HG02763 (cell line): ENCODE measurements around the gene ZFP30.
"Not testable (repeated sequence)": the region's sequence is repeated elsewhere in the genome, so short reads cannot be mapped to it uniquely, and the experiment has no call there.

ENCODE experiments used
- ATAC-seq: cut with Tn5 transposase; IDR thresholded peaks from one replicate; pipeline ENCODE4 v1.9.1; 2021; ENCODE audit warnings: mild to moderate bottlenecking, moderate library complexity; ENCODE audit not compliant: unreplicated experiment

Gene ZFP30

DNA sequence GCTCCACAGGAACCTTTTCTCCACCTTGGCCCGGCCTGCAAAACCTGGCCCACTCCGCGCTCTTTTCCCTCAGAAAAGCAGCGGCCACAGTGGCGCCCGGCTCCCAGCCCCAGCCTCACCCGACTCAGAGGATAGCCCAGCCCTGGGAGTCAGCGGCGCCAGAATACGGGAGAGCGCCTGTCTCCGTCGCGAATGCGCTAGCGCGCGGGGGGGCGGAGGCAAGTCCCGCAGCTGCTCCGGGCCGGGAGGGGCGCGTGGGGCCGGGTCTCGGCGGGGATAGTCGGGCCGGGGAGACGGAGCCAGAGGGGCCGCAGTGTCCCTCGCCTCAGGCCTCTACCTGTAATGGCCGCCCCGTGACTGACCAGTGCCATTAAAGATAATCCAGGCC, at the start of gene ZFP30:
ZFP30 (minus strand) TSS at position 165 of the 388 bp plus-strand sequence. CDS start 7,643 bp downstream, outside the sequence.
- peak; percentile 71 for ATAC-seq

DNA sequence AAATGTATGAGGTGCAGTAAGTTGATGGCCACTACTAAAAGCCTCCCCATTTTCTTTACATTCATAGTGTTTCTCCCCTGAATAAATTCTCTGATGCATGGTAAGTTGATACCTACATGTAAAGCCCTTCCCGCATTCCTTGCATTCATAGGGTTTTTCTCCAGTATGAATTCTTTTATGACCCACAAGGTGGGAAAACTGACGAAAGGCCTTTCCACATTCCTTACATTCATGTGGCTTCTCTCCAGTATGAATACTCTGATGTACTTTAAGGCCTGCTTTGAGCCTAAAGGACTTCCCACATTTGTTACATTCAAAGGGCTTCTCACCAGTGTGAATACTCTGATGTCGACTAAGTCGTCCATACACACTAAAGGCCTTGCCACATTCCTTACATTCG, 43.8 kb upstream of the ZFP30 start:
- ATAC-seq: no peak

DNA sequence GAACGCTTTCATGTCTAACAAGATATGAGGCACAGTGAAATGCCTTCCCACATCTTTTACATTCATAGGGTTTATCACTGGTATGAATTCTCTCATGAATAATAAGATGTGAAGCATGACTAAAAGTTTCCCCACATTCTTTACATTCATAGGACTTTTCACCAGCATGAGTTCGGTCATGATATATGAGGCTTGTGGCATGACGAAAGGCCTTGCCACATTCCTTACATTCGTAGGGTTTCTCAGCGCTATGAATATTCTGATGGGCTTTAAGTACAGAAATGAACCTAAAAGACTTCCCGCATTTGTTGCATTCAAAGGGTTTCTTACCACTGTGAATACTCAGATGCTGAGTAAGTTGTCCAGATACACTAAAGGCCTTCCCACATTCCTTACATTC, 43.0 kb upstream of the ZFP30 start:
- ATAC-seq: no peak

DNA sequence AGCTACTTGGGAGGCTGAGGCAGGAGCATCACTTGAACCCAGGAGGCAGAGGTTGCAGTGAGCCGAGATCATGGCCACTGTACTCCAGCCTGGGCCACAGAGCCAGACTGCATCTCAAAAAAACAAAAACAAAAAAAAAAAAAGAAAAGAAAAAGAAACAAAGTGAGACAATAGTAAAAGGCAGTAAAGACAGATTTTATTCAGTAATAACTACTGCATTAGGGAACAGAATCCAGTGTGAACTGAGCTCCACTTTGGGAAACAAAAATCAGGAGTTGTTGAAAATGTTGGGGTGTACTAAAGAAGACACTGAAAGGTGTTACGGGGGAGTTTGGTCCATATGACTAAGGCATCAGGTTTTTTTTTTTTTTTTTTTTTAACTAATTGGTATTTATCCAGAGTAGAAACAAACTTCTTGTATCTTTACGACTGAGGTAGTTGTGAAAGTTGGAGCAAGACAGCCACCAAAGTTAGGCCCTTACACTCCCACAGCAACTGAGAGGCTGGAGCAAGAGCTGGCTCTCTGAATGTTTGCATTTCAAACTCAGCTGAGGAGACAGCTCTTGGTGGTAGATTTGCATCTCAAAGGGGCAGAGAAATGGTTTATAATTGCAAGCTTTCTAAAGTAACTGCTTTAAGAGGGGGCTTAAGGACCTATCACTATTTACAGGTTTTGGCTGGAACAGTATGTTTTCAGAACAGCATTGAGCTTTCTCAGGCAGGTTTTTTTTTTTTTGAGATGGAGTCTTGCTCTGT, 40.1 kb upstream of the ZFP30 start:
- no peak for ATAC-seq

DNA sequence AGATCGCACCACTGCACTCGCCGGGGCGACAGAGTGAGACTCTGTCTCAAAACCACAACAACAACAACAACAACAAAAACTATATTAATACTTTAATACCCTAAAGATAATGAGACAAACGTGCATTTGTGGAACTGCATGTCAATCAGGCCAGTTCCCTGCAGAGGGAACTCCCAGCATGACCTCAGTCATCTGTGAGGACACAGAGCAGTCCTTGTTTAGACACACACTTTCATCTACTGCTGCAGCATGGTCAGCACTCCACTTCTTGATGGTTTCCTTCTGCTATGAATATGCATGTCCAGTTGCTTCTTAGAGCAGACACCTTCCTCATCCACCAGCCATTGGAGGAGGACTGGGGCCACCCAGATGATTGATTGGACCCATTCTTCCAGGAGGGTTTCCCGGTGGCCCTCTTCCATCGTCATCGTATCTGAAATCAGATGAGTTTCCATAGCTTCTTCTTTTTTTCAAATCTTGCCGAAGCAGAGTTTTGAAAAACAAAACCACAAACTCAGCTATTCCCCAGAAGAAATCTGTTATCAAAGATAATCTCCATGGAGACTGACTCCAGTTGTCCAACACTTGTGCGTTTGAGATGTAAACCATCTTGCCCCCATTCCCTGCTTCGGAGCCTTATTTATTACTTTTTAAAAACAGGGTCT, 37.8 kb upstream of the ZFP30 start:
- no peak for ATAC-seq

DNA sequence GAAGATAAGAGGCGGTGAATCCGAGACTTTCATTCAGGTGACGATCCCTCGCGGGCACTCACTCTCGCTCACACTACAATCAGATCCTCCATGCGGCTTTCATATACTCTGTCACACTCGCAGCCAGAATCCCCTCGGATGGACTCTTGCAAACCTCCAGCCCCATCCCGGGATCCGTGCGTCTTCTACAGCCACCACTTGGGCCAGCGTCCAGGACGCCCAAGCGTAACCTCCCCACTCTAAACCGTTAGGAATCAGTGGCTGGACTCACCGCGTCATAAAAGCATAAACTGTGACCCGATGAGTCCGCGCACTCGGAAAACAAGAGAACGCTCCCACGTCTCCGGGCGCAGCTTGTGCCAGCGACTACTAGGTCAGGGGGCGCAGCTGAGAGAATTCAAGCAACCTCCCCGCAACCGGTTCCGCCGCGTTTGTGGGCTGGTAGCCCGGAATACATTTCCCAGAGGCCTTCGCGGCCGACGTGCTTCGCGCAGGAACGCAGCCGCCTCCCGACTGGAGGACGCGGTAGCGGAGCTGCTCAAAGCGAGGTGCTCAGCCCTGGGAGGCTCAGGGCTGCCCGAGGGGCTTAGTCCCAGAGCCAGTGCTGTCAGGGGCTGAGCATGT, 36.7 kb upstream of the ZFP30 start:
- no peak for ATAC-seq

DNA sequence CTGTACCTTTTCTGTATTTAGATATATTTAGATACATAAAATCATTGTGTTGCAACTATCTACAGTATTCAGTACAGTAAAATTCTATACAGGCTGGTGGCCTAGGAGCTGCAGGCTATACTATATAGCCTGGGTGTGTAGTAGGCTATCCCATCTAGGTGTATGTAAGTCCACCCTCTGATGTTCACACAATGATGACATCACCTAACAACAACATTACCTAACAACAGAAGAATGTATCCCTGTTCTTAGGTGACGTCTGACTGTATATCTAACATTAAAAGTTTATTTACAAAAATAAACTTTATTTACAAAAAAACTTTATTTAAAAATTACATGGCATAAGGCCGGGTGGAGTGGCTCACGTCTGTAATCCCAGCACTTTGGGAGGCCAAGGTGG, 28.3 kb upstream of the ZFP30 start:
- no peak for ATAC-seq

DNA sequence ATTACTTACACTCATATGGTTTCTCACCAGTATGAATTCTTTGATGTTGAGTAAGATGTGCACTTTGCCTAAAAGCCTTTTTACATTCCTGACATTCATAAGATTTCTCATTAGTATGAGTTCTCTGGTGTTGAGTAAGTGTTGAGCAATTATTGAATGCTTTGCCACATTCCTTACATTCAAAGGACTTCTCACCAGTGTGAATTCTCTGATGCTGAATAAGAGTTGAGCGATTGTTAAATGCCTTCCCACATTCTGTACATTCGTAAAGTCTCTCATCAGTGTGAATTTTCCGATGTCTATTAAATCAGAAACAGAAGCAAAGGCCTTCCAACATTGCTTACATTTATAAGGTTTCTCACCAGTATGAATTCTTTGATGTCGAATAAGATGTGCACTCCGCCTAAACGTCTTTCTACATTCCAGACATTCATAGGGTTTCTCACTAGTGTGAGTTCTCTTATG, 14.2 kb upstream of the ZFP30 start:
- no peak for ATAC-seq

DNA sequence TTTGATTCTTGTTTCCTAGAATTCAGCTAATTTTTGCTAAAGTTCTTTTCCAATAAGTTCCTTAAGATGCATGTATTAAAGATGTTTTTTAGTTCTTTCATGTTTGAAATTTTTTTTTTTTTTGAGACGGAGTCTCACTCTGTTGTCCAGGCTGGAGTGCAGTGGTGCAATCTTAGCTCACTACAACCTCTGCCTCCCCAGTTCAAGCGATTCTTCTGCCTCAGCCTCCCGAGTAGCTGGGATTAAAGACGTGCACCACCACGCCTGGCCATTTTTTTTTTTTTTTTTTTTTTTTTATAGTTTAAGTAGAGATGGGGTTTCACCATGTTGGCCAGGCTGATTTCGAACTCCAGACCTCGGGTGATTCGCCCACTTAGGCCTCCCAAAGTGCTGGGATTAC, 1.9 kb upstream of the ZFP30 start:
- not testable (repeated sequence) for ATAC-seq

DNA sequence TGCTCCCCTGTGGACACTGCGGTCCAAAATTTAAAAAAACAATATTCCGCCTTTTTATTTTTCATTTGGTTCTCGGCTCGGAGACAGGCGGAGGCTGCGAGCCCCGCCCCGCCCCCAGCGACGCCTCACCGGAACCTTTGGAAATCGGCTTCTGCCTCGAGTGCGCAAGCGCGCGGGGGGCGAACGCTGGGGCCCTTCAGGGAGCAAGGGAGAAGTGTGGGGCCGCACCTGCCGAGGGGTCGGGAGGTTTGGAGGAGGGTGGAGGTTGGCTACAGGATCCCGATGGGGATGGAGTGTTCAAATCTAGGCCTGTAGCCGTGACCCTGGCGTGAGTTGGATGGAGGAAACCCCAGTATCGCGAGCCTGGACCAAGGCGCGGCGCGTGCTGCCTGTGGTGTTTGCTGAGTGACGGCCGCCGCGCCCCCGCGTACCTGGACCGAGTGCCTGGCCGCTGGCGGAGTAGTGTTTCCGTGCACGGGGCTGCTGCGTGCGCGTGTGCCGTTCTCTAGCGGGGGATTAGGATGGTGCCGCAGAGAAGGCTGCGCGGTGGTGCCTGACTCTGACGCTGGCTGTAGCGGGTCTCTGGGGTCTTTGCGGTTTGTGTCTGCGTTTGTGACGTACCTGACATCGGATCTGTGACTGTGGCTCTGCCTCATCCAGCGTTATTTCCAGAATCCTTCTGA, 565 bp upstream of the ZFP30 start:
- peak; percentile 49 for ATAC-seq

DNA sequence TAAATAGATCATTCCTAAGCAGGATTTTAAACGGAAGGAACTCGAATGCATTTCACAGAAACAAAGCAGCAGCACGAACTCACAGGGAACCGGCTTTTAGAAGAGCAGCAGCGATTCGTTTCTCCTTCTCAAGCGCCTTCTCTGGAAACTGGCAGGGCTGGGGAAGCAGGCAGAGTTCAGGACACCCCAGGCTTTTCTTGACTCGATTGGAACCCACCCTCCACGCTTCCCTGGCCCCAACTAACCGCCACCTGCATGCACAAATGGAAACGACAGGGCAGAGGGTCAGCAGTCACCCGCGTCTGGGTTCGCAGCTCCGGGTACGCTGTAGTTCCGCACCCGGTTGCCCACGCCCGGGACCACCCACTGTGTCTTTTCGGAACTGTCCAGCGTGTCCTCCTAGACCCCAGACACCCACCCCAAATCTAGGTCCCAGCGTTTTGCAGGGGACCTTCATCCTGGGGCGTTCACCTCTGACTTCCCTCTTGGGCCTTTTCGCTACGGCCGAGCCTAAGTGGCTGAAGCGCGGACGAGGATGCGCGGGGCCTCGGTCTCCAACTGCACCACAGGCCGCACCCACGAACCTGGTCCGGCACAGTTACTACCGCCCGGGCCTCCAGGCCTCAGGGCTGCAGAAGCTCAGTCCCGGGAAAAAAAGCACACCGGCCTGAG, 500 bp downstream of the ZFP30 start:
- peak; percentile 42 for ATAC-seq

DNA sequence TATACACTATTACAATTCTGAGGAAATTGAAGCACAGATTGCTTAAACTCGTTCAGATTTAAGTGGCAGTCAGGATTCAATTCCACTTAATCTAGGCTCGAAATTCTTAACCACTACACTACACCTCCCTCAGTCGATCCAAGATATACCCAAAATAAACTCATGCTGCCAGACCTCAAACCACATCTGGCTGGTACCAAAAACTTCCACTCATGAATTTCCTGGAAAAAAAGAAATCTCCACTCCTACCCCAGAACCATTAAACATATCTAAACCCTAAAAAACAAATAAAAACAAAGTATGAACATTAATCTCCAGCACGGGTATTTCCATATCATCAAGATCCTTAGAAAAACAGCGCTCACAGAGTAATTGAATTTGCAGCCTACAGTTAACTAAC, 1.1 kb downstream of the ZFP30 start:
- ATAC-seq: no peak

DNA sequence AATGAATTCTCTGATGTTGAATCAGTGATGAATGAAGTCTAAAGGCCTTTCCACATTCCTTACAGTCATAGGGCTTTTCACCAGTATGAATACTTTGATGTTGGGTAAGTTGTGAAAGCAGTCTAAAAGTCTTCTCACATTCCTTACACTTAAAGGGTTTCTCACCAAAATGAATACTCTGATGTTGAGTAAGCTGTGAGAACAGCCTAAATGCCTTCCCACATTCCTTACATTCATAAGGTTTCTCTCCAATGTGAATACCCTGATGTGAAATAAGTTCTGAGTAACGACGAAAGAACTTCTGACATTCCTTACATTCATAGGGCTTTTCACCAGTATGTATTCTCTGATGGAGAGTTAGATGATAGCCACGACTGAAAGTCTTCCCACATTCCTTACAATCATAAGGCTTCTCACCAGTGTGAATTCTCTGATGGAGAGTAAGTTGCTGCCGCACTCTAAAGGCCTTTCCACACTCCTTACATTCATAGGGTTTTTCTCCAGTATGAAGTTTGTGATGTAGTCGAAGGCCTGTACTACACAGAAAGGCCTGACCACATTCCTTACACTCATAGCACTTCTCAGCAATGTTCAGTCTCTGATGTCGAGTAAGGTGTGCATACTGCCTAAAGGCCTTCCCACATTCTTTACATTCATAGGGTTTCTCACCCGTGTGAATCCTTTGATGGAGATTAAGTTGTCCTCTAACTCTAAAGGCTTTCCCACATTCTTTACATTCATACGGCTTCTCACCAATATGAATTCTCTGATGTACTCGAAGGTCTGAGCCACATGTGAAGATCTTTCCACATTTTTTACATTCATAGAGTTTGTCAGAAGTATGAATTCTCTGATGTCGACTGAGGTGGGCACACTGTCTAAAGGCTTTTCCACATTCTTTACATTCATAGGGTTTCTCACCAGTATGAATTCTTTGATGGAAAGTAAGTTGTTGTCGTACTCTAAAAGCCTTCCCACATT, 19.9 kb downstream of the ZFP30 start:
- no peak for ATAC-seq

DNA sequence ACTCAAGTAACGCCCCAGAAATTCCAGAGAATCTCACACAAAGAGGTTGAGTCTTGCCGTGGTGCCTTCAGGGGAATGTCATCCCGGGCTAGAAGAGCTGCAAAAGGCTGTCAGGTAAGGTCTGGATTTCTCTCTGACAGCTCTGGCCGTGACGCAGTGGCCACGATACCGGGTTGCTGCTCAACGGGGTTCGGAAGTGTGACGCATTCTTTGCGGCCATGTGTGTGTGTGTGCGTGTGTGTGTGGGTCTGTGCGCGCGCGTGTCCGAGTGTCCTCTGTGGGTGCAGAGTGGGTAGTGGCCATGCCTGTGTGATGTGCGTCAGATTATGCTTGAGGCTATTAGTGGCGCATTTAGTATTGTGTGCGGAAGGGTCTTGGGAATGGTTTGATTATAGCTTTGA, 60.3 kb downstream of the ZFP30 start:
- ATAC-seq: peak; percentile 35

DNA sequence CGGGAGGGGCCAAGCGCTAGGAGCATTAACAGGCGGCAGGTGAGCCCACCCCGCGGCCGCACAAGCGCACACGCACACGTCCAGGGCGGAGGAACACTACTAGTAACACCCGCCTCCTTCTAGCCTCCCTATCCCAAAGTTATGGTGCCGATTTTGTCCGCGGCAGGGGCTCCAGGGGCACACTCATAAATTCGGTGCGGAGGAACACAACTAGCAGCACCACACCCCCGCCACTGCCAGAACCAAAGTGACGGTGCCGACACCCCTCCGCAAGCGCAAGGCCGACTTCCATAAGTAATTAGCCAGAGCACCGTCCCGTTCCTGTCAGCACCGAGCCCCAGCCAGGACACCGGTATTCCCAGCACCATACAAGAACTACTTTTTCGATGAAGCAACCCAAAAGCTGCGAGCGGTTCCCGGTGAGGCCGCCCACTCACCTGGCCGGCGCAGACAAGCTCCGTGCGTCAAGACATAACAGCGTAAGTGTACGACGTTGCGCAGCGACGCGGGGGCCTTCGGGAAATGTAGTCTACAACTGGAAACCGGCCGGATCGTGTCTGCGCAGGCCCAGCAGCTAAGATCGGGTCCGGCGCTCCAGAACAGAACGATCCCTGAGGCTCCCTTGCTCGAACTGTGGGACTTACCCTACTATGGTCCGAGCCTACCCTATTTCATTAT, 60.8 kb downstream of the ZFP30 start, which contains the start of the genes ZNF540 and ZNF571:
ZNF540 (plus strand) TSS at position 573 of the 678 bp plus-strand sequence. CDS start 3,572 bp downstream, outside the sequence.
ZNF571 (minus strand) TSS at position 489 of the 678 bp plus-strand sequence. CDS start 8,116 bp downstream, outside the sequence.
- peak; percentile 96 for ATAC-seq

DNA sequence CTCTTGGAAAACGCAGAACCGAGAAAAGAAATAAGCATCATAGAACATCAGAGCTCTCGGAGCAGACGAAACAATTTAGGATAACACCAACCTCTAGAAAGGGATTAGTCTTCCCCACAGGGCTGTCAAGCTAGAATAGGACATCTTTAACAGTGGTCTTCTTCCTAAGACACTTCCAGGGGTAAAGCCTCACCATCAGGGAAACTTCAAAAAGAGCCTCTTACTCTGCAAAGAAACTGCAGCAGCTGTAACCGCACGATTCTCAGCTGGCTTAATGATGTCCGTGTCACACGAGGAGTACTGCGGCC, 61.3 kb downstream of the ZFP30 start:
- ATAC-seq: no peak

DNA sequence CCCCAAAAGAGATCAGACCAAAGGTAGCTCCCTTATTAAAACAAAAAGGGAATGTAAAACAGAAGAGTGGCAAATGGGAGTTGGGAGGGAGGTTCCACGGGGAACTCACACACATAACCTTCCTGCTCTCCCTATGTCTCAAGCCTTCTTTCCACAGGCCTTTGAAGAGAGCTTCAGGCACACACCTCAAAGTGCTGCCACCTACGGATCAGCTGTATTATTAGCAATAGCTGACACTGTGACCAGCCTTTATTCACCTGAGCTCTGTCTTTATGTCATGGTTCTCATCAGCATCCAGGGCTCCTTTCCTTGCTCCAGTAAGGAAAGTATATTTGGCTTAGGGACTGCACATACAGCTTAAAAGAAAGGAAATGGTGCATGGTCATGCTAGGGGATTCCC, 71.9 kb downstream of the ZFP30 start:
- no peak for ATAC-seq

DNA sequence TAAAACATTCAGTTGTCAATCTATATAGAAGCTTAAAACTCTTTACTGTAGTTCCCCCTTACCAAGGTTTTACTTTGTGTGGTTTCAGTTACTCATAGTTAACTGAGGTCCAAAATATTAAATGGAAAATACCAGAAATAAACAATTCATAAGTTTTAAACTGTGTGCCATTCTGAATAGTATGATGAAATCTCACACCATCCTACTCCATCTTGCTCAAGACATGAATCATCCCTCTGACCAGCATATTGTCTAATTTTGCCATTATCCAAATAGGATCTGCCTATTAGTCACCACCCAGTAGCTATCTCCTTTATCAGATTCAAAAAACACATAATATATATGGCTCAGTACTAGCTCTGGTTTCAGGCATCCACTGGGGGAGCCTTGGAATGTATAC, 83.1 kb downstream of the ZFP30 start:
- ATAC-seq: no peak

DNA sequence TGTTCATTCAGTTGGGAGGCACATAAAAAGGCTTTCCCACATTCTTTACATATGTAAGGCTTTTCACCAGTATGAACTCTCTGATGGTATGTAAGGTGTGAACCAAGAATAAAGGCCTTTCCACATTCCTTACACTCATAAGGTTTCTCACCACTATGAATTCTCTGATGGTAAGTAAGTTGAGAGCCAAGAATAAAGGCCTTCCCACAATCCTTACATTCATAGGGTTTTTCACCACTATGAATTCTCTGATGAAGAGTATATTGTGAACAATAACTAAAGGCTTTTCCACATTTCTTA, 89.9 kb downstream of the ZFP30 start:
- ATAC-seq: no peak
